ENCODE data around the gene NR2F2.

Gene NR2F2

GRCh38 chr15:96314963-96315362 lies 15.5 kb upstream of the NR2F2 start:
- Histone ChIP-seq H3K79me1 (ENCODE audit: low read length) (no peaks in the 10 kb centered on the region), H3K4me3 (ENCODE audit: low read depth, low read length) (no peak overlapping the region), H2BK12ac (ENCODE audit: low read length) (no peak overlapping the region), H4K8ac (ENCODE audit: low read depth, low read length) (no peak overlapping the region), H3K4me1 (ENCODE audit: control insufficient read depth in 1 of 2, insufficient read depth in 2 of 2, low read length in 2 of 2) (no peaks in the 10 kb centered on the region), H4K91ac (ENCODE audit: low read depth, low read length) (no peak overlapping the region), H3K9ac (ENCODE audit: low read length) (no peak overlapping the region), H3K4me2 (ENCODE audit: low read length) (no peak overlapping the region), H2BK120ac (ENCODE audit: insufficient read depth, low read length, poor library complexity) (no peak overlapping the region), H4K12ac (ENCODE audit: low read depth, low read length) (no peak overlapping the region), H3K36me3 (ENCODE audit: control insufficient read depth in 1 of 2, insufficient read depth in 2 of 2, low read length in 2 of 2) (no peaks in the 10 kb centered on the region), H3K79me2 (ENCODE audit: control insufficient read depth, insufficient read depth, low read length, poor library complexity) (no peaks in the 10 kb centered on the region), H3K4ac (ENCODE audit: low read depth, low read length) (no peak overlapping the region), H3K9me3 (ENCODE audit: insufficient read depth, low read depth, low read length) (no peaks in the 10 kb centered on the region), H2AFZ (ENCODE audit: insufficient read depth, low read length, poor library complexity) (no peak overlapping the region), H2AK5ac (ENCODE audit: low read length) (no peak overlapping the region), H3K14ac (ENCODE audit: low read length) (no peak overlapping the region), H2BK5ac (ENCODE audit: low read depth, low read length, poor library complexity) (no peak overlapping the region), H3K23ac (ENCODE audit: low read length) (no peak overlapping the region), H3K18ac (ENCODE audit: low read length) (no peak overlapping the region), H3K27me3 (ENCODE audit: insufficient read depth, low read length) (no peaks in the 10 kb centered on the region), H3K27ac (ENCODE audit: low read depth, low read length) (no peak overlapping the region)
- DNase-seq, result no peak
- no CpG with 5 or more reads among the region's 1 CpG for WGBS (ENCODE audit: extremely low coverage, insufficient coverage, insufficient read length)

- Histone ChIP-seq H2BK120ac (ENCODE audit: insufficient read depth, low read length, poor library complexity) (no peak overlapping the region), H2AFZ (ENCODE audit: insufficient read depth, low read length, poor library complexity) (no peak overlapping the region), H3K9ac (ENCODE audit: low read length) (no peak overlapping the region), H3K4ac (ENCODE audit: low read depth, low read length) (no peak overlapping the region), H3K9me3 (ENCODE audit: insufficient read depth, low read depth, low read length) (no peaks in the 10 kb centered on the region), H4K12ac (ENCODE audit: low read depth, low read length) (no peak overlapping the region), H3K79me1 (ENCODE audit: low read length) (peaks cover 10% of the 10 kb centered on the region), H3K23ac (ENCODE audit: low read length) (no peak overlapping the region), H4K8ac (ENCODE audit: low read depth, low read length) (no peak overlapping the region), H3K14ac (ENCODE audit: low read length) (no peak overlapping the region), H3K4me3 (ENCODE audit: low read depth, low read length) (no peak overlapping the region), H3K27me3 (ENCODE audit: insufficient read depth, low read length) (peaks cover 5% of the 10 kb centered on the region), H2BK5ac (ENCODE audit: low read depth, low read length, poor library complexity) (no peak overlapping the region), H3K36me3 (ENCODE audit: control insufficient read depth in 1 of 2, insufficient read depth in 2 of 2, low read length in 2 of 2) (no peaks in the 10 kb centered on the region), H2BK12ac (ENCODE audit: low read length) (no peak overlapping the region), H3K27ac (ENCODE audit: low read depth, low read length) (no peak overlapping the region), H4K91ac (ENCODE audit: low read depth, low read length) (no peak overlapping the region), H3K4me1 (ENCODE audit: control insufficient read depth in 1 of 2, insufficient read depth in 2 of 2, low read length in 2 of 2) (peaks cover 10 to 12% of the 10 kb centered on the region in 2 experiments), H3K18ac (ENCODE audit: low read length) (no peak overlapping the region), H3K4me2 (ENCODE audit: low read length) (no peak overlapping the region), H2AK5ac (ENCODE audit: low read length) (no peak overlapping the region), H3K79me2 (ENCODE audit: control insufficient read depth, insufficient read depth, low read length, poor library complexity) (peaks cover 2% of the 10 kb centered on the region)
- WGBS (ENCODE audit: extremely low coverage, insufficient coverage, insufficient read length), result no CpG with 5 or more reads among the region's 2 CpGs
- no peak for DNase-seq
Observed at GRCh38 chr15:96316953-96317629, 13.4 kb upstream of the NR2F2 start.

GRCh38 chr15:96320107-96320506 lies 10.4 kb upstream of the NR2F2 start:
- H3K4me1 ChIP-seq (ENCODE audit: control insufficient read depth in 1 of 2, insufficient read depth in 2 of 2, low read length in 2 of 2), result peaks cover 29 to 32% of the 10 kb centered on the region in 2 experiments
- H4K8ac ChIP-seq (ENCODE audit: low read depth, low read length), result no peak overlapping the region
- DNase-seq, result no peak
- no peak overlapping the region for H3K27ac ChIP-seq (ENCODE audit: low read depth, low read length)
- peaks cover 20% of the 10 kb centered on the region for H3K79me1 ChIP-seq (ENCODE audit: low read length)
- no peak overlapping the region for H3K9ac ChIP-seq (ENCODE audit: low read length)
- no peak overlapping the region for H3K4ac ChIP-seq (ENCODE audit: low read depth, low read length)
- no peaks in the 10 kb centered on the region for H3K9me3 ChIP-seq (ENCODE audit: insufficient read depth, low read depth, low read length)
- H3K27me3 ChIP-seq (ENCODE audit: insufficient read depth, low read length), result peaks cover 8% of the 10 kb centered on the region
- no peak overlapping the region for H3K14ac ChIP-seq (ENCODE audit: low read length)
- no peak overlapping the region for H2BK5ac ChIP-seq (ENCODE audit: low read depth, low read length, poor library complexity)
- H2BK12ac ChIP-seq (ENCODE audit: low read length), result no peak overlapping the region
- H3K23ac ChIP-seq (ENCODE audit: low read length), result no peak overlapping the region
- no peak overlapping the region for H3K4me2 ChIP-seq (ENCODE audit: low read length)
- H3K79me2 ChIP-seq (ENCODE audit: control insufficient read depth, insufficient read depth, low read length, poor library complexity), result peaks cover 3% of the 10 kb centered on the region
- H4K12ac ChIP-seq (ENCODE audit: low read depth, low read length), result no peak overlapping the region
- no peak overlapping the region for H2AFZ ChIP-seq (ENCODE audit: insufficient read depth, low read length, poor library complexity)
- no peaks in the 10 kb centered on the region for H3K36me3 ChIP-seq (ENCODE audit: control insufficient read depth in 1 of 2, insufficient read depth in 2 of 2, low read length in 2 of 2)
- WGBS (ENCODE audit: extremely low coverage, insufficient coverage, insufficient read length), result no CpG with 5 or more reads among the region's 2 CpGs
- no peak overlapping the region for H3K18ac ChIP-seq (ENCODE audit: low read length)
- no peak overlapping the region for H2BK120ac ChIP-seq (ENCODE audit: insufficient read depth, low read length, poor library complexity)
- H4K91ac ChIP-seq (ENCODE audit: low read depth, low read length), result no peak overlapping the region
- no peak overlapping the region for H2AK5ac ChIP-seq (ENCODE audit: low read length)
- H3K4me3 ChIP-seq (ENCODE audit: low read depth, low read length), result no peak overlapping the region

- Histone ChIP-seq H3K9ac (ENCODE audit: low read length) (no peak overlapping the region), H3K4me1 (ENCODE audit: control insufficient read depth in 1 of 2, insufficient read depth in 2 of 2, low read length in 2 of 2) (peaks cover 29 to 32% of the 10 kb centered on the region in 2 experiments), H3K4me2 (ENCODE audit: low read length) (peak overlapping the region; percentile 71), H3K27ac (ENCODE audit: low read depth, low read length) (no peak overlapping the region), H2BK120ac (ENCODE audit: insufficient read depth, low read length, poor library complexity) (peak overlapping the region; percentile 45), H4K12ac (ENCODE audit: low read depth, low read length) (peak overlapping the region; percentile 6), H3K4ac (ENCODE audit: low read depth, low read length) (peak overlapping the region; percentile 6), H3K23ac (ENCODE audit: low read length) (no peak overlapping the region), H3K27me3 (ENCODE audit: insufficient read depth, low read length) (peaks cover 8% of the 10 kb centered on the region), H2AK5ac (ENCODE audit: low read length) (no peak overlapping the region), H2BK5ac (ENCODE audit: low read depth, low read length, poor library complexity) (peak overlapping the region; percentile 23), H4K8ac (ENCODE audit: low read depth, low read length) (peak overlapping the region; percentile 15), H3K14ac (ENCODE audit: low read length) (peak overlapping the region; percentile 9), H2AFZ (ENCODE audit: insufficient read depth, low read length, poor library complexity) (no peak overlapping the region), H4K91ac (ENCODE audit: low read depth, low read length) (peak overlapping the region; percentile 22), H3K9me3 (ENCODE audit: insufficient read depth, low read depth, low read length) (no peaks in the 10 kb centered on the region), H3K18ac (ENCODE audit: low read length) (peak overlapping the region; percentile 76), H2BK12ac (ENCODE audit: low read length) (peak overlapping the region; percentile 55), H3K36me3 (ENCODE audit: control insufficient read depth in 1 of 2, insufficient read depth in 2 of 2, low read length in 2 of 2) (no peaks in the 10 kb centered on the region), H3K79me1 (ENCODE audit: low read length) (peaks cover 28% of the 10 kb centered on the region), H3K79me2 (ENCODE audit: control insufficient read depth, insufficient read depth, low read length, poor library complexity) (peaks cover 5% of the 10 kb centered on the region), H3K4me3 (ENCODE audit: low read depth, low read length) (peak overlapping the region; percentile 11)
- WGBS (ENCODE audit: extremely low coverage, insufficient coverage, insufficient read length), result no CpG with 5 or more reads among the region's 28 CpGs
- no peak for DNase-seq
Observed at GRCh38 chr15:96320703-96321638, 9.5 kb upstream of the NR2F2 start.

Measured in trophoblast cell (in vitro differentiated cells and primary cell).